ENCODE results near the gene TECPR2. TPM values are rescaled to one million over a fixed set of nuclear protein-coding genes. Genes with fewer than 3 reads are reported as not detected.

TECPR2 gene
- total RNA-seq, 2 donors from 2014 or later: 27.7 to 28.0 TPM

GRCh38 chr14:102403028-102403427 is 40.3 kb downstream of the TECPR2 start:
- TF ChIP-seq CTCF (conservative IDR thresholded peaks at IDR 0.05): no peak
- no peaks in the 10 kb centered on the region for H3K4me1 Mint-ChIP-seq

GRCh38 chr14:102407258-102407657 is 44.5 kb downstream of the TECPR2 start:
- Histone ChIP-seq H3K4me3 (ENCODE audit: low read length) (no peak overlapping the region), H3K9ac (ENCODE audit: extremely low read depth, low read length, poor library complexity, severe bottlenecking) (no peak overlapping the region), H3K27ac (ENCODE audit: low read depth, low read length) (no peak overlapping the region), H3K9me3 (ENCODE audit: control insufficient read depth, low read length) (peaks cover 14% of the 10 kb centered on the region), H3K4me1 (ENCODE audit: control insufficient read depth, insufficient read depth, low read length) (no peaks in the 10 kb centered on the region), H3K27me3 (ENCODE audit: control insufficient read depth, insufficient read depth, low read length, poor library complexity, severe bottlenecking) (no peaks in the 10 kb centered on the region), H3K36me3 (ENCODE audit: control insufficient read depth, insufficient read depth, low read length) (peaks cover 28% of the 10 kb centered on the region)
- Mint-ChIP-seq H3K36me3 (ENCODE audit: low read depth) (peaks cover 50% of the 10 kb centered on the region), H3K27ac (no peak overlapping the region), H3K9me3 (peaks cover 16% of the 10 kb centered on the region), H3K4me3 (no peak overlapping the region), H3K27me3 (ENCODE audit: insufficient read depth) (no peaks in the 10 kb centered on the region), H3K4me1 (peaks cover 12% of the 10 kb centered on the region)
- no peak for TF ChIP-seq CTCF (conservative IDR thresholded peaks at IDR 0.05)
- no peak for DNase-seq
- 92 to 96% methylated on average over 5 to 7 of the region's 7 CpGs for WGBS, 2 experiments (ENCODE audit: insufficient coverage in 1 of 2, insufficient read length in 1 of 2)

More at GRCh38 chr14:102403028-102403427, 40.3 kb downstream of the TECPR2 start:
- Histone ChIP-seq H3K4me1 (ENCODE audit: control insufficient read depth, insufficient read depth, low read length) (no peaks in the 10 kb centered on the region), H3K27me3 (ENCODE audit: control insufficient read depth, insufficient read depth, low read length, poor library complexity, severe bottlenecking) (no peaks in the 10 kb centered on the region), H3K36me3 (ENCODE audit: control insufficient read depth, insufficient read depth, low read length) (peaks cover 24% of the 10 kb centered on the region), H3K4me3 (ENCODE audit: low read length) (peak overlapping the region; percentile 12), H3K9ac (ENCODE audit: extremely low read depth, low read length, poor library complexity, severe bottlenecking) (no peak overlapping the region), H3K9me3 (ENCODE audit: control insufficient read depth, low read length) (peaks cover 39% of the 10 kb centered on the region), H3K27ac (ENCODE audit: low read depth, low read length) (no peak overlapping the region)
- no peak overlapping the region for H3K4me3 Mint-ChIP-seq
- peaks cover 49% of the 10 kb centered on the region for H3K9me3 Mint-ChIP-seq
- H3K27me3 Mint-ChIP-seq (ENCODE audit: insufficient read depth): no peaks in the 10 kb centered on the region
- no peak overlapping the region for H3K27ac Mint-ChIP-seq
- no peak for DNase-seq
- peaks cover 63% of the 10 kb centered on the region for H3K36me3 Mint-ChIP-seq (ENCODE audit: low read depth)

- no peaks in the 10 kb centered on the region for H3K4me1 ChIP-seq (ENCODE audit: control insufficient read depth, insufficient read depth, low read length)
- H3K36me3 ChIP-seq (ENCODE audit: control insufficient read depth, insufficient read depth, low read length): peaks cover 23% of the 10 kb centered on the region
- no peak overlapping the region for H3K4me3 ChIP-seq (ENCODE audit: low read length)
- H3K27me3 ChIP-seq (ENCODE audit: control insufficient read depth, insufficient read depth, low read length, poor library complexity, severe bottlenecking): no peaks in the 10 kb centered on the region
- Mint-ChIP-seq H3K27me3 (ENCODE audit: insufficient read depth) (no peaks in the 10 kb centered on the region), H3K4me1 (peaks cover 12% of the 10 kb centered on the region), H3K27ac (peak overlapping the region; percentile 77), H3K4me3 (no peak overlapping the region), H3K9me3 (peaks cover under 1% of the 10 kb centered on the region), H3K36me3 (ENCODE audit: low read depth) (peaks cover 37% of the 10 kb centered on the region)
- no peak overlapping the region for H3K27ac ChIP-seq (ENCODE audit: low read depth, low read length)
- no peak for DNase-seq
- no peak for TF ChIP-seq CTCF (conservative IDR thresholded peaks at IDR 0.05)
- no peak overlapping the region for H3K9ac ChIP-seq (ENCODE audit: extremely low read depth, low read length, poor library complexity, severe bottlenecking)
- H3K9me3 ChIP-seq (ENCODE audit: control insufficient read depth, low read length): peaks cover under 1% of the 10 kb centered on the region
Measured at GRCh38 chr14:102408724-102409123, 46.0 kb downstream of the TECPR2 start.
